ENCODE data around the gene WFIKKN1. TPM values are rescaled to one million over a fixed set of nuclear protein-coding genes. Genes with fewer than 3 reads are reported as not detected.
A peak's percentile ranks its signal among the peaks of the same experiment; 100 is the strongest.

The WFIKKN1 gene
- total RNA-seq, 4 donors from 2014 or later = 2.3 to 13.1 (median 4.2) TPM

GRCh38 chr16:634996-635395 lies 4.2 kb downstream of the WFIKKN1 start:
- TF ChIP-seq POLR2A (IDR thresholded peaks at IDR 0.05) (no peak), EP300 (IDR thresholded peaks at IDR 0.05; ENCODE audit: low read depth) (no peak), CTCF (IDR thresholded peaks at IDR 0.05) (no peak), POLR2AphosphoS5 (IDR thresholded peaks at IDR 0.05) (no peak)
- Histone ChIP-seq H3K27me3 (no peaks in the 10 kb centered on the region), H3K27ac (no peak overlapping the region), H3K36me3 (no peaks in the 10 kb centered on the region), H3K4me3 (peak overlapping the region in 1 of 4 donors; percentile 77), H3K9me3 (no peaks in the 10 kb centered on the region), H3K4me1 (peaks cover 11 to 29% (median 28%) of the 10 kb centered on the region in 4 donors)
- DNase-seq = no peak
- intact Hi-C loops (cut with DNase I; ENCODE audit: low total_unique reads) = no loop called here
- 76% methylated on average over 7 of the region's 7 CpGs; no CpG with 5 or more reads in 1 of the 2 donors for WGBS, 2 donors (ENCODE audit: low coverage in 1 of 2)
- in situ Hi-C loops (cut with MboI; ENCODE audit: low pct_ligation_motif_present in 1 of 4, low pct_unique_long_range_greater_than_20kb in 1 of 4, low sequenced_read_pairs in 3 of 4) = no loop called here

GRCh38 chr16:635573-636205 lies 4.9 kb downstream of the WFIKKN1 start:
- 3% methylated on average over 41 of the region's 55 CpGs; no CpG with 5 or more reads in 1 of the 2 donors for WGBS, 2 donors (ENCODE audit: low coverage in 1 of 2)
- TF ChIP-seq CTCF (IDR thresholded peaks at IDR 0.05) (no peak), POLR2AphosphoS5 (IDR thresholded peaks at IDR 0.05) (no peak), EP300 (IDR thresholded peaks at IDR 0.05; ENCODE audit: low read depth) (no peak), POLR2A (IDR thresholded peaks at IDR 0.05) (no peak)
- in situ Hi-C loops (cut with MboI; ENCODE audit: low pct_ligation_motif_present in 1 of 4, low pct_unique_long_range_greater_than_20kb in 1 of 4, low sequenced_read_pairs in 3 of 4) = no loop called here
- Histone ChIP-seq H3K36me3 (no peaks in the 10 kb centered on the region), H3K4me3 (peak overlapping the region; percentile 73 to 94 (median 79)), H3K9me3 (no peaks in the 10 kb centered on the region), H3K27ac (peak overlapping the region; percentile 96 to 100 (median 98)), H3K27me3 (no peaks in the 10 kb centered on the region), H3K4me1 (peaks cover 11 to 25% (median 24%) of the 10 kb centered on the region in 4 donors)
- DNase-seq = no peak
- intact Hi-C loops (cut with DNase I; ENCODE audit: low total_unique reads) = loop anchor here (1.0 kb wide), 1 partner anchor 46 kb away; no protein-coding TSS in a partner anchor

- H3K36me3 ChIP-seq = no peaks in the 10 kb centered on the region
- H3K9me3 ChIP-seq = no peaks in the 10 kb centered on the region
- in situ Hi-C loops (cut with MboI; ENCODE audit: low pct_ligation_motif_present in 1 of 4, low pct_unique_long_range_greater_than_20kb in 1 of 4, low sequenced_read_pairs in 3 of 4) = no loop called here
- intact Hi-C loops (cut with DNase I; ENCODE audit: low total_unique reads) = loop anchor here (1.0 kb wide), 1 partner anchor 47 kb away; no protein-coding TSS in a partner anchor
- peaks cover 11 to 22% (median 21%) of the 10 kb centered on the region in 4 donors for H3K4me1 ChIP-seq
- TF ChIP-seq CTCF (IDR thresholded peaks at IDR 0.05) = peak in 3 of 5 experiments; percentile 3 to 44 (median 20)
- no peak for TF ChIP-seq EP300 (IDR thresholded peaks at IDR 0.05; ENCODE audit: low read depth)
- TF ChIP-seq POLR2AphosphoS5 (IDR thresholded peaks at IDR 0.05) = peak; percentile 13 to 83 (median 73)
- peak; percentile 61 for TF ChIP-seq POLR2A (IDR thresholded peaks at IDR 0.05)
- peak within 1 kb of the TSS; percentile 73 to 94 (median 79) for H3K4me3 ChIP-seq
- WGBS, 2 donors (ENCODE audit: low coverage in 1 of 2) = 0 to 5% methylated on average over 4 to 66 of the region's 91 CpGs
- peak; percentile 97 for DNase-seq
- peak within 1 kb of the TSS; percentile 96 to 100 (median 98) for H3K27ac ChIP-seq
- no peaks in the 10 kb centered on the region for H3K27me3 ChIP-seq
Observed at GRCh38 chr16:636206-637080, 5.7 kb downstream of the WFIKKN1 start, which contains the start of gene METTL26. TSS of gene METTL26 (minus strand) at chr16:636305. CDS start at chr16:636290, 15 bp downstream.
